Loucy (cell line): ENCODE results near the gene GPR156.
"Not testable (repeated sequence)": the region's sequence is repeated elsewhere in the genome, so short reads cannot be mapped to it uniquely, and the experiment has no call there.

ENCODE experiments used
- EZH2phosphoT487 ChIP-seq: fragments of 200-600 bp; IDR thresholded peaks from 2 replicates; pipeline ENCODE4 v1.6.1; 2018; ENCODE audit warnings: antibody characterized with exemption, mild to moderate bottlenecking, moderate library complexity, borderline replicate concordance
- TF ChIP-seq, protein P1 (sequence below): fragments of 200-600 bp; sonication (generic); conservative IDR thresholded peaks from 2 replicates; pipeline ENCODE4 v1.5.1; 2014; ENCODE audit warnings: mild to moderate bottlenecking, antibody characterized with exemption, low read length

DNA sequence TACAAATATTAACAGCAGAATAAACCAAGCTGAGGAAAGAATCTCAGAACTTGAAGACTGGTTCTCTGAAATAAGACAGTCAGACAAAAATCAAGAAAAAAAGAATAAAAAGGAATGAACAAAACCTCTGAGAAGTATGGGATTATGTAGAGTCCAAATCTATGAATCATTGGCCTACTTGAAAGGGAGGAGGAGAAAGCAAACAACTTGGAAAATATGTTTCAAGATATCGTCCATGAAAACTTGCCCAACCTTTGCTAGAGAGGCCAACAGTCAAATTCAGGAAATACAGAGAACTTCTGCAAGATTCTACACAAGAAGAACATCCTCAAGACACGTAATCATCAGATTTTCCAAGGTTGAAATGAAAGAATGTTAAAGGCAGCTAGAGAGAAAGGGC is 6.5 kb upstream of the GPR156 start:
- TF ChIP-seq, protein P1, sequence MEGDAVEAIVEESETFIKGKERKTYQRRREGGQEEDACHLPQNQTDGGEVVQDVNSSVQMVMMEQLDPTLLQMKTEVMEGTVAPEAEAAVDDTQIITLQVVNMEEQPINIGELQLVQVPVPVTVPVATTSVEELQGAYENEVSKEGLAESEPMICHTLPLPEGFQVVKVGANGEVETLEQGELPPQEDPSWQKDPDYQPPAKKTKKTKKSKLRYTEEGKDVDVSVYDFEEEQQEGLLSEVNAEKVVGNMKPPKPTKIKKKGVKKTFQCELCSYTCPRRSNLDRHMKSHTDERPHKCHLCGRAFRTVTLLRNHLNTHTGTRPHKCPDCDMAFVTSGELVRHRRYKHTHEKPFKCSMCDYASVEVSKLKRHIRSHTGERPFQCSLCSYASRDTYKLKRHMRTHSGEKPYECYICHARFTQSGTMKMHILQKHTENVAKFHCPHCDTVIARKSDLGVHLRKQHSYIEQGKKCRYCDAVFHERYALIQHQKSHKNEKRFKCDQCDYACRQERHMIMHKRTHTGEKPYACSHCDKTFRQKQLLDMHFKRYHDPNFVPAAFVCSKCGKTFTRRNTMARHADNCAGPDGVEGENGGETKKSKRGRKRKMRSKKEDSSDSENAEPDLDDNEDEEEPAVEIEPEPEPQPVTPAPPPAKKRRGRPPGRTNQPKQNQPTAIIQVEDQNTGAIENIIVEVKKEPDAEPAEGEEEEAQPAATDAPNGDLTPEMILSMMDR: not testable (repeated sequence)
- not testable (repeated sequence) for TF ChIP-seq EZH2phosphoT487
